T-helper 17 cell (primary cell): ENCODE results near the gene DUSP11. TPM values are rescaled to one million over a fixed set of nuclear protein-coding genes. Genes with fewer than 3 reads are reported as not detected.

Experiments
- ATAC-seq: fragments of 150-1000 bp; cut with Tn5 transposase; 2 replicates; pipeline ENCODE4 v1.10.0; 2021; ENCODE audit warnings: mild to moderate bottlenecking, moderate library complexity
- DNase-seq, 3 donors: peaks; one replicate each; pipeline versions ENCODE4 v3.0.0 to v3.0.0-alpha.2; 2020 to 2021
- H3K9me3 ChIP-seq: one replicate; pipeline ENCODE4 v1.7.0; 2013; ENCODE audit warnings: low read length, mild to moderate bottlenecking; ENCODE audit not compliant: control insufficient read depth, poor library complexity, severe bottlenecking
- H3K27ac Mint-ChIP-seq: one replicate; pipeline ENCODE4 v1.8.0; 2022; ENCODE audit warnings: mild to moderate bottlenecking, moderate library complexity, mixed read lengths
- H3K27me3 Mint-ChIP-seq: one replicate; pipeline ENCODE4 v1.8.0; 2022; ENCODE audit warnings: mixed read lengths
- H3K36me3 Mint-ChIP-seq: one replicate; pipeline ENCODE4 v1.8.0; 2022; ENCODE audit warnings: low read depth, mixed read lengths
- H3K4me1 Mint-ChIP-seq: one replicate; pipeline ENCODE4 v1.8.0; 2022; ENCODE audit warnings: mild to moderate bottlenecking, mixed read lengths
- H3K4me3 Mint-ChIP-seq: one replicate; pipeline ENCODE4 v1.8.0; 2022; ENCODE audit warnings: mild to moderate bottlenecking, moderate library complexity, mixed read lengths
- total RNA-seq, 4 donors: library from RNA in 2 of 4; stranded (reverse) in 2 of 4; gene quantifications; one replicate each; pipeline ENCODE4 v1.2.3 and lab custom pipeline; 2022 to 2026

DUSP11 gene
- total RNA-seq (10 to 100 TPM; 35.6 to 44.9 TPM), total RNA-seq (lab: John Stamatoyannopoulos, UW) (38.5 to 43.7 reads per million in 2 donors)

DNA sequence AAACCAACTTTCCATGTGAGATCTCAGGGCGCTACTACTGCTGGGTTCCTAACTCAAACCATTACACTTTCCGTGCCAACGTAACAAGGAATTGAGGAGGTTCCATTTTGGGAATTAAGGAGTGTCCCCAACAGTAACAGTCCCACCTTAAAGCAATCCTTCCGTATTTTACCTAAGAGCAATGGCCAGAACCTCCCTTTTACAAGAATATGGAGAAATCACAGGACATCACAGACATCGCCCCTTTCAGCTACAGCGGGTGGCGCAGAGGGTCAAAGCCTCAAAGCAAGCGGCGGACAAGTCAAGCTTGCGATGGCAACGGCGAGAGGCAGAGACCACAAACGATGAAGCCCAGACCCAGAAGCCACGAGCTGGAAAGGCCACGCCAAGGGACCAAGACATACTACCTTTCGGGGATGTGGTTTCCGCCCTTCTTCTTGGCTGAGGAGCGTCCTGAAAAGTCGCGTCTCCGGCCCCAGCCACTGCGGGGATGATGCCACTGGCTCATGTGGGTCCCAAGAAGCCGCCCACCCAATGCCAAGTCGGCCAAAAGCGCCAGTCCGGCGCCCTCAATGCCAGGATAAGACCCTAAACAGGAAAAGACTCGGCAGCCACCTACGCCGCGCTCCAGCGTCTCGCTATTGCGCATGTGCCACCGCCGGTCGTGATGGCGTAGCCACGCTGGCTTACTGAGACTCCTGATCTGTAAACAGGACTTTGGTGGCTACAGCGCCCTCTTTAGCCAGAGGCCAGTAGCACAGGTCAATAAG, at the start of gene DUSP11:
DUSP11 (minus strand) TSS at position 637 of the 770 bp plus-strand sequence; CDS start at position 508, 129 bp downstream.
- no peaks in the 10 kb centered on the region for H3K36me3 Mint-ChIP-seq
- peaks cover 18% of the 10 kb centered on the region for H3K4me1 Mint-ChIP-seq
- ATAC-seq = peak; percentile 100
- H3K4me3 Mint-ChIP-seq = peak within 1 kb of the TSS; percentile 97
- H3K27me3 Mint-ChIP-seq = peaks cover 8% of the 10 kb centered on the region
- DNase-seq = peak; percentile 88 to 97 (median 93)
- H3K27ac Mint-ChIP-seq = peak within 1 kb of the TSS; percentile 96
- H3K9me3 ChIP-seq = no peaks in the 10 kb centered on the region

DNA sequence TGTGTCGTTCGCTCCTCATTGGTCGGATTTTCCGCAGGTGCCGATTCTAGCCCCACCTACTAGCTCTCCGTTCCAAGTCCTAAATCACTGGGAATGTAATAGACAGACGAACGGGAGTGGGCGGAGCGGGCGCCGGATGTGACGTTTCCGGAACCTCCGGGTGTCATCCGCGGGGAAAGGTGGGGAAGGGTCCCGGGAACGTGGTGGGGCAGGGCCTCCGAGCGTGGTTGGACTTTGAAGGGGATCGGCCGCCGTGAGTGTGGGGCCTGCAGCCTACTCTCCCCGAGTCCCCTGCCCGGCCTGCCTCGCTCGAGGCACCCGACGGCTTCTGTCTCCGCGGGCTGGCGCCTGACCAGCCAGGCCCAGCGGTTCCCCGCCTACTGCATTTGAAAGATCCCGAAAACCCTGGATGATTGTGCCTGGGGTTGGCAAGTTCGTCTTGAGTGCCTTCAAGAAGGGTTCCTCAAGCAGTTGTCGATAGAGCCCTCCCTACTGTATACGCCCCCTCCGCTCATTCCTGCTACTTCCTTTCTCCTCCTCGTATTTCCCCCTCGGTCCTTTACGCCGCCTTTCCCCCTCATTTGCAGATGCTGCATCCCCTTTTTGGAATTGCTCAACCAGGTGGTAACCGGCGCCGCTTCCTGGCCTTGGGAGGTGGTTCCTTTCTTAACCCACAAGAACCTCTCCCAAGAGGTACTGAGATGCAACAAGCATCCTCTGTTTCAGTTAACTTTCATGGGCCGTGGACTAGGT, 49.1 kb upstream of the DUSP11 start, which contains the start of gene STAMBP:
STAMBP (plus strand) TSS at position 144 of the 753 bp plus-strand sequence. CDS start 1,896 bp downstream, outside the sequence.
- peak within 1 kb of the TSS; percentile 98 for H3K27ac Mint-ChIP-seq
- peak; percentile 77 to 86 (median 82) for DNase-seq
- peak; percentile 94 for ATAC-seq
- H3K27me3 Mint-ChIP-seq = no peaks in the 10 kb centered on the region
- peak within 1 kb of the TSS; percentile 99 for H3K4me3 Mint-ChIP-seq
- no peaks in the 10 kb centered on the region for H3K9me3 ChIP-seq
- peaks cover 39% of the 10 kb centered on the region for H3K4me1 Mint-ChIP-seq
- peaks cover 6% of the 10 kb centered on the region for H3K36me3 Mint-ChIP-seq

DNA sequence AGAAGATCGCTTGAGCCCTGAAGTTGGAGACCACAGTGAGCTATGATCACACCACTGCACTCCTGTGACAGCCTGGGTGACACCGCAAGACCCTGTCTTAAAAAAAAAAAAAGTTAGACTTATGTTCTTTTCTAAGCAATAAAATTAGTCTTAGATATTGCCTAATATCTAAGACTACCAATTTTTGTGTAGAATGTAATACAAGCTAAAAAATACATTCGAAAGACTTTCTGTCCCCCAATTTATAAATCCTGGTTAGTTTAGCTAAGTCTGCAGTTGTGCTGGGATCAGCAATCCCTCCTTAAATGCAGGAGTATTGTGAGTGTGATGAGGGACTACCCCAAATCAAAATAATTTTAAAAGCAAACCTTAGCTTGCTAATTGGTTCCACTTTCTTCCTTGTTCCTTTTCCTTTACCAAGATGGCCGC, 48.5 kb upstream of the DUSP11 start:
- ATAC-seq = no peak
- no peaks in the 10 kb centered on the region for H3K9me3 ChIP-seq
- Mint-ChIP-seq H3K4me1 (peaks cover 39% of the 10 kb centered on the region), H3K27me3 (no peaks in the 10 kb centered on the region), H3K36me3 (peaks cover 6% of the 10 kb centered on the region), H3K4me3 (peak overlapping the region; percentile 99), H3K27ac (peak overlapping the region; percentile 98)
- DNase-seq = no peak

DNA sequence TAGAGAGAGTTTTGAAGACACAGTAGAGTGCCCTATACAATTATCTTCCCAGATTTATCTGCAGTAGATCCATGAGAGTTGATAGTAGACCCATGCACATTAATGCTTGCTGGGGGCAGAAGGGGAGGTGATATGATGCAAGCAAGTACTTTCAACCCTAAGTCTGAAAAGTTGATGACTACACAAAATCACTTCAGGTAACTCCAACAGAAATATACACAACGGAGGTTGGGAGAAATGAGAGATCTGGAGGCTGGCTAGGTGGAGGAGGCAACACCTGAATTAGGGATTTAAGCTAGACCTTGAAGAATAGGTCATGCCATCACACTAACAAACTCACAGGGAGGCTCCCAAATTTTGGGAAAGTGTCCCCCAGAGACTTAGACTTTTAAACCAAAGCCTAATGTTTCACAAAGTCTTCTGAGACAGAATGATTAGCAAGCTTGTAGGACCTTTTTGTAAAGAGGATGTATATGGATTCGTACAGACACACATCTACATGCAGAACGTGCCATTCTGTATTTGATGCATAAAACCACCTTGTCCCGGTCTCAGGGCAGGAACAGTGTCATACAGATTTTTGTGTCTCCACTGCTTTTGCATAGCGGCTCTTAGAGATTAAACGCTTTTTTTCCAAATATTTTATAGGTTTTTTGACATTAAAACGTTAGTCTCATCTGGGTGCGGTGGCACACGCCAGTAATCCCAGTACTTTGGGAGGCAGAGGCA, 47.9 kb upstream of the DUSP11 start:
- no peak for DNase-seq
- no peak for ATAC-seq
- Mint-ChIP-seq H3K27ac (peak overlapping the region; percentile 98), H3K4me3 (peak overlapping the region; percentile 66), H3K4me1 (peaks cover 38% of the 10 kb centered on the region), H3K27me3 (no peaks in the 10 kb centered on the region), H3K36me3 (peaks cover 5% of the 10 kb centered on the region)
- no peaks in the 10 kb centered on the region for H3K9me3 ChIP-seq

DNA sequence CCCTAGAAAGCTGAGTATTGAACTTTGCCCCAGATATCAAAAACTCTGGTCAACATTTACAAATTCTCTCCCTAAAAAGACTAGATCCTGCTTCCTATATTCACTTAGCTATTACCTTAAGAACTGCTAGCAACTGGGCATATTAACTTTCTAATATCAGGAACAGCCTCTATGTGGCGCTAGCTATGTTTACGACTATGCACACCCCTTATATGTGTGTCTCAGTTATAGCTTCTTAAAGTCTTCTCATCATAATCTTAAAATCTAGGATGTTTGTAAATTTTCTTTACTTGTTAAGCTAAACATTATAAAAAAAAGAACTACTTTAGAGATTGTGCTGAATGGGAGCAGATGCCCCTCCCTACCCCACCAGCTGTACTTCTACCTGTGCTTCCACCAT, 47.1 kb upstream of the DUSP11 start:
- no peaks in the 10 kb centered on the region for H3K9me3 ChIP-seq
- Mint-ChIP-seq H3K4me3 (no peak overlapping the region), H3K4me1 (peaks cover 33% of the 10 kb centered on the region), H3K27me3 (no peaks in the 10 kb centered on the region), H3K27ac (no peak overlapping the region), H3K36me3 (peaks cover 2% of the 10 kb centered on the region)
- DNase-seq (no peak), ATAC-seq (no peak)

DNA sequence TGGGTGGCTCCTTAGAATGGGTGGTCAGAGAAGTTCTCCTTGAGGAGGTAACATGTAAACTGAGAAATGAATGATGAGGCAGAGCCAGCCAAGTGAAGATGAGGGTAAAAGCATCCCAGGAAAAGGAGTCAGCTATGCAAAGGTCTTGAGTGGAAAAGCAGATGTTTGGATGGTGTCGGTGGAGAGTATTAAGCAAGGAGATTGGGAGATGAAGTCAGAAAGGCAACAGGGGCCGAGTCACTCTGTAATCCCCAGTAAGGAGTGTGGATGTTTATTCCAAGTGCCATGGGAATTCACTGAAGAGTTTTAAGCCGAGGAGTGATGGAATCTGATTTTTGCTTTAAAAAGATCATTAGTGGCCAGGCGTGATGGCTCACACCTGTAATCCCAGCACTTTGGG, 45.5 kb upstream of the DUSP11 start:
- Mint-ChIP-seq H3K4me1 (peaks cover 27% of the 10 kb centered on the region), H3K27me3 (peaks cover 6% of the 10 kb centered on the region), H3K4me3 (no peak overlapping the region), H3K36me3 (peaks cover 2% of the 10 kb centered on the region), H3K27ac (no peak overlapping the region)
- H3K9me3 ChIP-seq = no peaks in the 10 kb centered on the region
- DNase-seq (no peak), ATAC-seq (no peak)

DNA sequence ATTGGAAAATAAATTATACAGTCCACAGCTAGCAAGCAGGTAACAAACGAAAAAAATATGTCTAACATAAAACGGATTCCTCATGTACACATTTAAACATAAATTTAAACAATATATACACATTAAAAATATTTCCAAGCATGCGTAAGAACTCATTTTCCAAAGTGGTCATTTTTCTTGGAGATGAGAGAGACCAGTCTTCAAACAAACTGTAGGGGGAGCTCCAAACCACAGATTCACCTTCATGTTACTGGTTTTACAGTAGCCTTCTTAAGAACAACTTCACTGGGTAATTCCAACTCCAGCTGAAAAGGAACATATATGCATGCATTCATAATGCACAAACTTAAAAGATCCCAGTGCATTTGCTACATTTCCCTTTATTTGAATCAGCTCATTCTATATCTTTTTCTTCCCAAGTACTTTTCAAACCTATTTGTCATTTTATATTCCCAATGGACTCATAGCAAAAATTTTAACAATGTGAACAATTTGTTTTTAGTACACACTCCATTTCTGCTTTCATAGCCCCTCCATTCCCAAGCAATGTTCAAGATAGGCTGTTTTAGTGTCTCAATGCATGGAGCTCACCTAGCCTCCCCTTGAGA, 44.1 kb upstream of the DUSP11 start:
- ATAC-seq = peak; percentile 31
- Mint-ChIP-seq H3K4me1 (peaks cover 14% of the 10 kb centered on the region), H3K36me3 (peaks cover 2% of the 10 kb centered on the region), H3K4me3 (no peak overlapping the region), H3K27ac (peak overlapping the region; percentile 75), H3K27me3 (peaks cover 10% of the 10 kb centered on the region)
- no peaks in the 10 kb centered on the region for H3K9me3 ChIP-seq
- DNase-seq = no peak

DNA sequence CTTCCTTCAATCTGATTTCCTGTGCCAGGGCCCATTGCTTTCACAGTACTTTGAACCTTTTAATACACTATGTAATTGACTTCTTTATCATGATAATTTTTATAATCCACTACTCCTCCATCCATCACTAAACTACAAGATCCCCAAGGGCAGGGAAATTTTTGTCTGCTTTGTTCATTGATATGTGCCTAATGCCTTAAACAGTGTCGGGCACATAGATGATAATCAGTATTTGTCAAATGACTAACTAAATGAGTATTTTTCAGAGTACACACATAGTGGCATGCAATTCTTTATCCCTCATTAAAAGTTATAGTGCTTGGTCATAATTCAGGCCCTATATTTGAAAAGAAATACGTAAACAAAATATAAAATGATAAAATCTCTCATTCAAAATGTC, 43.5 kb upstream of the DUSP11 start:
- Mint-ChIP-seq H3K27me3 (peaks cover 11% of the 10 kb centered on the region), H3K36me3 (no peaks in the 10 kb centered on the region), H3K4me3 (no peak overlapping the region), H3K27ac (peak overlapping the region; percentile 75), H3K4me1 (peaks cover 11% of the 10 kb centered on the region)
- H3K9me3 ChIP-seq = no peaks in the 10 kb centered on the region
- DNase-seq (no peak), ATAC-seq (no peak)

DNA sequence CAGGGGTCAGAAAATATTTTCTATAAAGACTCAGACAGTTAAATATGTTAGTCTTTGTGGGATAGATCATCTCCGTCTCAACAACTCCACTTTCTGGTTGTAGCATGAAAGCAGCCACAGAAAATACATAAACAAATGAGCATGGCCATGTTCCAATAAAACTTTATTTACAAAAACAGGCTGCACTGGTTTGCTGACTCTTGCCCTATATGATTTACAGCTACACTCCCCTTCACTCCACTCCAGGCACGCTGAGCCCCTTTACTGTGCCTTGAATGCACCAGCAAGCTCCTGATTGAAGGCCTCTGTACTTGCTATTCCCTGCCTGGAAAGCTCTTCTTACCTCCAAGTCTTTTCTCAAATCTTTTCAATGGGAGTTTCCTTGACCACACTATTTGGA, 43.1 kb upstream of the DUSP11 start:
- H3K9me3 ChIP-seq = no peaks in the 10 kb centered on the region
- Mint-ChIP-seq H3K4me3 (no peak overlapping the region), H3K4me1 (peaks cover 11% of the 10 kb centered on the region), H3K36me3 (no peaks in the 10 kb centered on the region), H3K27ac (peak overlapping the region; percentile 75), H3K27me3 (peaks cover 11% of the 10 kb centered on the region)
- ATAC-seq (no peak), DNase-seq (no peak)

DNA sequence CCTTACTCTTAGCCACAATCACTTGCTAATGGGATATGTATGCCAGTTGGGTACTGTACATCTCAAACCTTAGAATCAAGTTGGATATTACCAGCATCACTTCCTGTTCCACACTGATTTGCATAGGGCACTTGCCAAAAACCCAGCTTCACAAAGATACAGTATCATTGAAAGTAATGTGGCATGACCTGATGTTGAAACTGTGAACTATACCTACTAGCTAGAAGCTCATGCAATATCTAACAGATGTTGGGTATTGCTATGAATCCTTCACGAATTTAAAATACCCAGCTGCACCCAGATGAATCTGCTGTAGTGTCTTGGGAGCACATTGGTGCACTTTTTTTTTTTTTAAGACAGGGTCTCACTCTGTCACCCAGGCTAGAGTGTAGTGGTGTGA, 42.4 kb upstream of the DUSP11 start:
- H3K27me3 Mint-ChIP-seq = peaks cover 11% of the 10 kb centered on the region
- H3K4me1 Mint-ChIP-seq = peaks cover 8% of the 10 kb centered on the region
- no peak for ATAC-seq
- H3K4me3 Mint-ChIP-seq = no peak overlapping the region
- no peaks in the 10 kb centered on the region for H3K9me3 ChIP-seq
- H3K27ac Mint-ChIP-seq = peak overlapping the region; percentile 75
- H3K36me3 Mint-ChIP-seq = no peaks in the 10 kb centered on the region
- DNase-seq = no peak

DNA sequence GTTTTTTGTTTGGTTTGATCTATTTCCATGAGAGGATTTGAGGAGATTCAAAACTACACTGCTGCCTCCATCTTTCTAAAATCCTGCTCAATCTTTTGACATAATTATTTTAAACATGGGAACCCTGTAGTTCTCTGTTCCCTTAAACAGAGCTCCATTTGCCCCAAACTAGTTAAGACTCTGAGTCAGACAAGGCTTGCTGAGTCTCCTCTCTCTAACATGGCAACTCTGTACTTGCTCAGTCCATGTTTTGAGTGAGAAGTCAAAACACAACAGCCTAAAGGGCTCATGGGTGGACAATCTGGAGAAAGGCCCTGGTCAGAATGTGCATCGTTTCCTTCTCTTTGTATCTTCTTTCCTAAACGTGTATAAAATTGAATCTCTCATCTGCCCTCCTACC, 41.8 kb upstream of the DUSP11 start:
- Mint-ChIP-seq H3K36me3 (no peaks in the 10 kb centered on the region), H3K4me3 (no peak overlapping the region), H3K27me3 (peaks cover 12% of the 10 kb centered on the region), H3K27ac (peak overlapping the region; percentile 88), H3K4me1 (peaks cover 8% of the 10 kb centered on the region)
- no peaks in the 10 kb centered on the region for H3K9me3 ChIP-seq
- no peak for ATAC-seq
- no peak for DNase-seq

DNA sequence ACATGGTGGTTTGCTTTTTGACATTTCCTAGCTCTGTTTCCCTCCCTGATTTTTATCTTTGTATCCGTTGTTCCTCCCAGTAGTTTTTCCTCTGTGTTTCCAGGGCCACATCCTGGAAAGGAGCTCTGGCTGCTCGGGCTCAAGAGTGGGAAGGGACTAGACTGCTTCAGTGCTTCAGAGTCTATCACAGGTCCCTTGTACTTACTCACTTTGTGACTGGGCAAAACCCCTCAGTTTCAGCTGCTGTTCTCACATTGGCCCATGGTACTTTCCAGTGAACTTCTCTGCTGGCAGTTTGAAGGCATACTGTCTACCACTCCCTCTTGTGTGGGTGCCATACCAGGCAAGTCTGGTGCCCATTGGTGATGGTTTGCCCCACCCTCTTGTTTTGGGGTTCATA, 41.3 kb upstream of the DUSP11 start:
- H3K9me3 ChIP-seq = no peaks in the 10 kb centered on the region
- Mint-ChIP-seq H3K27me3 (peaks cover 16% of the 10 kb centered on the region), H3K27ac (peak overlapping the region; percentile 88), H3K4me1 (peaks cover 8% of the 10 kb centered on the region), H3K4me3 (no peak overlapping the region), H3K36me3 (no peaks in the 10 kb centered on the region)
- no peak for DNase-seq
- ATAC-seq = no peak
